ENCODE measurements around the gene CAPN12. TPM values are rescaled to one million over a fixed set of nuclear protein-coding genes. Genes with fewer than 3 reads are reported as not detected.

CAPN12 gene
- total RNA-seq, 1 donor, result 0.86 TPM

DNA sequence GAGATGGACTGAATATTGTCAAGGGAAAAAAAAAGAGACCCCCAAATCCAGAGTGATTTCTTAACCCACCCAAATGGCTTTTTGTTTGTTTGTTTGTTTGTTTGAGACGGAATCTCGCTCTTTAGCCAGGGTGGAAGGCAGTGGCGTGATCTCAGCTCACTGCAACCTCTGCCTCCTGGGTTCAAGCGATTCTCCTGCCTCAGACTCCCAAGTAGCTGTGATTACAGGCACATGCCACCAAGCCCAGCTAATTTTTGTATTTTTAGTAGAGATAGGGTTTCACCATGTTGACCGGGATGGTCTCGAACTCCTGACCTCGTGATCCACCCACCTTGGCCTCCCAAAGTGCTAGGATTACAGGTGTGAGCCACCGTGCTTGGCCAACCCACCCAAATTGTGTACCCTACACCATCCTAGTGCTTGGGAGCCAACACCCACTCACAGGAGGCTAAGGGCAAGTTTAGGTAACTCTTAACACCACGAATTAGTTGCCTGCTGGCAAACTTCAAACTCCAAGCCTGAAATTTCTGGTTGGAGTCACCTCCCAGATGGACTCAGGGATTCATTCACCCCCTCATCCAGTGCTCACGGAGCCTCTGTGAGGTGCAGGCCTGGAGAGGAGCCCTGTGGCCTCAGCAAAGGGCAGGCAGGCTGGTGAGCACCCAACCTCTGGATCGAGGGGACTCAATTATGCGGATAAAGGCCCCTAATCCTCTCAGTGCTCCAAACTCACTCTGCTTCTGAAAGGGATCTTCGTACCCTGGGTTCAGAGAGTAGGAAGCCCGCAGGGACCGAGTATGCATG lies 59.2 kb downstream of the CAPN12 start:
- TF ChIP-seq, protein P1, sequence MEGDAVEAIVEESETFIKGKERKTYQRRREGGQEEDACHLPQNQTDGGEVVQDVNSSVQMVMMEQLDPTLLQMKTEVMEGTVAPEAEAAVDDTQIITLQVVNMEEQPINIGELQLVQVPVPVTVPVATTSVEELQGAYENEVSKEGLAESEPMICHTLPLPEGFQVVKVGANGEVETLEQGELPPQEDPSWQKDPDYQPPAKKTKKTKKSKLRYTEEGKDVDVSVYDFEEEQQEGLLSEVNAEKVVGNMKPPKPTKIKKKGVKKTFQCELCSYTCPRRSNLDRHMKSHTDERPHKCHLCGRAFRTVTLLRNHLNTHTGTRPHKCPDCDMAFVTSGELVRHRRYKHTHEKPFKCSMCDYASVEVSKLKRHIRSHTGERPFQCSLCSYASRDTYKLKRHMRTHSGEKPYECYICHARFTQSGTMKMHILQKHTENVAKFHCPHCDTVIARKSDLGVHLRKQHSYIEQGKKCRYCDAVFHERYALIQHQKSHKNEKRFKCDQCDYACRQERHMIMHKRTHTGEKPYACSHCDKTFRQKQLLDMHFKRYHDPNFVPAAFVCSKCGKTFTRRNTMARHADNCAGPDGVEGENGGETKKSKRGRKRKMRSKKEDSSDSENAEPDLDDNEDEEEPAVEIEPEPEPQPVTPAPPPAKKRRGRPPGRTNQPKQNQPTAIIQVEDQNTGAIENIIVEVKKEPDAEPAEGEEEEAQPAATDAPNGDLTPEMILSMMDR (IDR thresholded peaks at IDR 0.05; ENCODE audit: insufficient read depth, low read depth, low read length), result no peak
- no peak overlapping the region for H3K4me3 ChIP-seq (ENCODE audit: low read depth, low read length)
- no peak for DNase-seq (ENCODE audit: low read depth)

GRCh38 chr19:38684078-38684861 lies 60.0 kb downstream of the CAPN12 start:
- DNase-seq (ENCODE audit: low read depth), result peak; percentile 96
- TF ChIP-seq, protein P1 (IDR thresholded peaks at IDR 0.05; ENCODE audit: insufficient read depth, low read depth, low read length), result no peak
- no peak overlapping the region for H3K4me3 ChIP-seq (ENCODE audit: low read depth, low read length)

GRCh38 chr19:38683393-38684077 lies 60.7 kb downstream of the CAPN12 start:
- H3K4me3 ChIP-seq (ENCODE audit: low read depth, low read length), result no peak overlapping the region

GRCh38 chr19:38682872-38683392 lies 61.3 kb downstream of the CAPN12 start:
- DNase-seq (ENCODE audit: low read depth), result no peak
- TF ChIP-seq, protein P1 (IDR thresholded peaks at IDR 0.05; ENCODE audit: insufficient read depth, low read depth, low read length), result no peak
- no peak overlapping the region for H3K4me3 ChIP-seq (ENCODE audit: low read depth, low read length)

More at GRCh38 chr19:38683393-38684077, 60.7 kb downstream of the CAPN12 start:
- DNase-seq (ENCODE audit: low read depth), result peak; percentile 84
- TF ChIP-seq, protein P1 (IDR thresholded peaks at IDR 0.05; ENCODE audit: insufficient read depth, low read depth, low read length), result no peak

DNA sequence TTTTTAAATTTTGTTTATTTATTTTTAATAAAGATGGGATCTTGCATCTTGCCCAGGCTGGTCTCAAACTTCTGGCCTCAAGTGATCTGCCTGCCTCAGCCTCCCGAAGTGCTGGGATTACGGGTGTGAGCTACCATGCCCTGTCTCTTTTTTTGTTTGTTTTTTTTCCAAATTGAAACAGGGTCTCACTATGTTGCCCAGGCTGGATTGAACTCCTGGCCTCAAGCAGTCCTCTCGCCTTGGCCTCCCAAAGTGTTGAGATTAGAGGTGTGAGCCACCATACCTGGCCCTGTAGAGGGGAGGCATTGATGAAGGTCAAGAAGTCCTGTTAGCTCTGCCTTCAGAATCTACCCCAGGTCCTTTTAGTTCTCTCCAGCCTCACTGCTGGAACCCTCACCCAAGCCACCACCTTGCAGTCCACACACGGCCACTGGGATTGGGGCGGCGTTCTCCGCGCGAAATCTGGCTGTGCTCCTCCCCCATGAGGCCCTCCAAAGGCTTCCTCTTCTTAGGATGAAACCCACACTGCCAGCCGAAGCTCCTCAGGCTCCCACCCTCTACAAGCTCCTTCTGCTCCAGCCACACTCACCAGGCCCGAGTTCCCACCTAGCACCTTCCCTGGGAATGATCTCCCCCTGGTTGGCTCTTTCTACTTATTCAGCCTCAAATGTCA lies 61.9 kb downstream of the CAPN12 start:
- no peak for DNase-seq (ENCODE audit: low read depth)
- TF ChIP-seq, protein P1 (IDR thresholded peaks at IDR 0.05; ENCODE audit: insufficient read depth, low read depth, low read length), result no peak

More for the DNA sequence above, 61.9 kb downstream of the CAPN12 start:
- no peak overlapping the region for H3K4me3 ChIP-seq (ENCODE audit: low read depth, low read length)

Other genes with a start within 250 kb of the CAPN12 start
- 0.32 TPM in 1 of 2 replicates, not detected in the other for gene MAP4K1, start 126.5 kb downstream of the CAPN12 start, total RNA-seq
- 152 and 257 TPM in 2 replicates for gene EIF3K, start 125.3 kb downstream of the CAPN12 start, total RNA-seq
- gene ACTN4, start 96.8 kb downstream of the CAPN12 start, total RNA-seq, result 333 and 456 TPM in 2 replicates
- gene LGALS7, start 29.0 kb upstream of the CAPN12 start, total RNA-seq, result not detected in 2 replicates
- gene LGALS7B, start 44.7 kb upstream of the CAPN12 start, total RNA-seq, result not detected in 2 replicates
- 0.43 TPM in 1 of 2 replicates, not detected in the other for gene LGALS4, start 68.5 kb upstream of the CAPN12 start, total RNA-seq
- 29.4 and 30.9 TPM in 2 replicates for gene ECH1, start 87.3 kb upstream of the CAPN12 start, total RNA-seq
- gene HNRNPL, start 105.5 kb upstream of the CAPN12 start, total RNA-seq, result 223 and 268 TPM in 2 replicates
- gene RINL, start 133.8 kb upstream of the CAPN12 start, total RNA-seq, result 1.3 TPM in 2 replicates
- 45.3 and 57.0 TPM in 2 replicates for gene SIRT2, start 155.1 kb upstream of the CAPN12 start, total RNA-seq
- gene NFKBIB, start 155.5 kb upstream of the CAPN12 start, total RNA-seq, result 7.3 and 13.9 TPM in 2 replicates
- gene CCER2, start 167.7 kb upstream of the CAPN12 start, total RNA-seq, result not detected in 2 replicates
- 19.0 and 23.8 TPM in 2 replicates for gene SARS2, start 186.3 kb upstream of the CAPN12 start, total RNA-seq
- gene MRPS12, start 186.5 kb upstream of the CAPN12 start, total RNA-seq, result 24.6 and 38.7 TPM in 2 replicates
- gene FBXO17, start 231.3 kb upstream of the CAPN12 start, total RNA-seq, result 19.9 and 29.0 TPM in 2 replicates